LHCN-M2 (cell line): ENCODE measurements around the gene M1AP. TPM values are rescaled to one million over a fixed set of nuclear protein-coding genes. Genes with fewer than 3 reads are reported as not detected.

Experiments
- DNase-seq: peaks from one replicate; pipeline ENCODE4 v3.0.0-alpha.2; 2012; ENCODE audit warnings: low read depth
- total RNA-seq: library from RNA; depleted of rRNA; stranded (reverse); fragments of >200 nt; gene quantifications from 2 replicates; pipeline ENCODE4 v1.2.3, GENCODE V29; 2014

The M1AP gene
- total RNA-seq, 1 experiment from 2014 or later = not detected

GRCh38 chr2:74593826-74594772 is 54.0 kb downstream of the M1AP start:
- peak; percentile 58 for DNase-seq

- no peak for DNase-seq
These were observed 59.5 kb downstream of the M1AP start for GRCh38 chr2:74588664-74589063.

GRCh38 chr2:74587664-74588277 is 60.4 kb downstream of the M1AP start:
- peak; percentile 68 for DNase-seq

- DNase-seq = no peak
These were observed 62.5 kb downstream of the M1AP start for GRCh38 chr2:74585406-74586185.

GRCh38 chr2:74584088-74584645 is 64.0 kb downstream of the M1AP start:
- DNase-seq = peak; percentile 50

GRCh38 chr2:74583504-74583903 is 64.6 kb downstream of the M1AP start:
- peak; percentile 86 for DNase-seq

GRCh38 chr2:74582184-74582583 is 65.9 kb downstream of the M1AP start:
- no peak for DNase-seq

GRCh38 chr2:74581463-74581862 is 66.7 kb downstream of the M1AP start:
- DNase-seq = no peak

- DNase-seq = no peak
These were observed 69.7 kb downstream of the M1AP start for GRCh38 chr2:74578408-74578807.

- DNase-seq = peak; percentile 92
These were observed 70.7 kb downstream of the M1AP start for GRCh38 chr2:74577448-74577847.

- peak; percentile 57 for DNase-seq
These were observed 71.3 kb downstream of the M1AP start for GRCh38 chr2:74576863-74577229.

GRCh38 chr2:74576211-74576862 is 71.8 kb downstream of the M1AP start:
- no peak for DNase-seq

- no peak for DNase-seq
These were observed 72.8 kb downstream of the M1AP start for GRCh38 chr2:74575320-74575719.

GRCh38 chr2:74573747-74574562 is 74.2 kb downstream of the M1AP start:
- DNase-seq = peak; percentile 60

- no peak for DNase-seq
These were observed 75.8 kb downstream of the M1AP start for GRCh38 chr2:74572178-74572925.

- DNase-seq = no peak
These were observed 77.1 kb downstream of the M1AP start for GRCh38 chr2:74571058-74571457.

GRCh38 chr2:74569686-74570085 is 78.4 kb downstream of the M1AP start:
- DNase-seq = no peak

GRCh38 chr2:74567881-74568280 is 80.2 kb downstream of the M1AP start:
- peak; percentile 78 for DNase-seq

- DNase-seq = peak; percentile 85
These were observed 81.4 kb downstream of the M1AP start for GRCh38 chr2:74566754-74567085.
